GM21360 (cell line): Measurements from ENCODE around the gene MAPK13.
"Not testable (repeated sequence)": the region's sequence is repeated elsewhere in the genome, so short reads cannot be mapped to it uniquely, and the experiment has no call there.

Source experiments
- ATAC-seq: cut with Tn5 transposase; IDR thresholded peaks from one replicate; pipeline ENCODE4 v1.9.1; 2021; ENCODE audit warnings: mild to moderate bottlenecking, moderate library complexity; ENCODE audit not compliant: unreplicated experiment

MAPK13 gene

GRCh38 chr6:36129941-36130666 is at the start of gene MAPK13:
Gene MAPK13 (plus strand): TSS chr6:36130513. CDS start chr6:36130583, 70 bp downstream.
- no peak for ATAC-seq

DNA sequence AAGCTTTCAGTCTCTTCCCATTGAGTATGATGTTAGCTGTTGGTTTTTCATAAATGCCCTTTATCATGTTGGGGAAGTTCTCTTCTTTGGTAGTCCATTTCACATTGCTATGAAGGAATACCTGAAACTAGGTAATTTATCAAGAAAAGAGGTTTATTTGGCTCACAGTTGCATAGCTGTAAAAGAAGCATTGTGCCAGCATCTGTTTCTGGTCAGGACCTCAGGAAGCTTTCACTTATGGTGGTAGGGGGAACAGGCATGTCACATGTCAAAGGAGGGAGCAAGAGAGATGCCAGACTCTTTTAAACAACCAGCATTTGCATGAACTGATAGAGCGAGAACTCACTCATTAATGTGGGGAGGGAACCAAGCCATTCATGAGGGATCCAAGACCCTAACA is 48.0 kb upstream of the MAPK13 start:
- ATAC-seq, result no peak

GRCh38 chr6:36083446-36083845 is 46.9 kb upstream of the MAPK13 start:
- ATAC-seq, result no peak

DNA sequence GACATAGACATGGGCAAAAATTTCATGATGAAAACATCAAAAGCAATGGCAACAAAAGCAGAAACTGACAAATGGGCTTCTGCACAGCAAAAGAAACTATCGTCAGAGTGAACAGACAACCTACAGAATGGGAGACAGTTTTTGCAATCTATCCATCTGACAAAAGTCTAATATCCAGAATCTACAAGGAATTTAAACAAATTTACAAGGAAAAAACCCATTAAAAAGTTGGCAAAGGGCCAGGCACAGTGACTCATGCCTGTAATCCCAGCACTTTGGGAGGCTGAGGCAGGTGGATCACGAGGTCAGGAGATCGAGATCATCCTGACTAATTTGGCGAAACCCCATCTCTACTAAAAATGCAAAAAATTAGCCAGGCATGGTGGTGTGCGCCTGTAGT is 42.1 kb upstream of the MAPK13 start:
- ATAC-seq, result not testable (repeated sequence)

GRCh38 chr6:36089048-36089447 is 41.3 kb upstream of the MAPK13 start:
- no peak for ATAC-seq

DNA sequence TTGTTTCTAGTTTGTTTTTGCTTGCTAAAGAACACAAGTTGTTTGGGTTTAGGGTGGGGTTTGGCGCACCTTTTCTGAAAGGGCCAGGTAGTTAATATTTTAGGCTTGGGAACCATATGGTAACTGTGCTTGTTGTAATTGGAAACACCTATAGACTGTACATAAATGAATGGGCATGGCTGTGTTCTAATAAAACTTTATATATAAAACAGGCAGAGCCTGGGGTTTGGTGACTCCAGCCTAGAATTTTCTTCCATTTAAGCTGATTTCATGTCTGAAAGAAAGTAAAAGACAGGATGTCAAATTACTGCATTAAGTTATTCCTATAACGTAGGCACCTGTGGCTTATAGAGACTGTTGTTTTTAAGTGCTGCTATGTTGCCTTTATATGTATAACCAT is 36.1 kb upstream of the MAPK13 start:
- ATAC-seq, result no peak

- peak; percentile 52 for ATAC-seq
These were observed 35.4 kb upstream of the MAPK13 start for GRCh38 chr6:36094753-36095496.

DNA sequence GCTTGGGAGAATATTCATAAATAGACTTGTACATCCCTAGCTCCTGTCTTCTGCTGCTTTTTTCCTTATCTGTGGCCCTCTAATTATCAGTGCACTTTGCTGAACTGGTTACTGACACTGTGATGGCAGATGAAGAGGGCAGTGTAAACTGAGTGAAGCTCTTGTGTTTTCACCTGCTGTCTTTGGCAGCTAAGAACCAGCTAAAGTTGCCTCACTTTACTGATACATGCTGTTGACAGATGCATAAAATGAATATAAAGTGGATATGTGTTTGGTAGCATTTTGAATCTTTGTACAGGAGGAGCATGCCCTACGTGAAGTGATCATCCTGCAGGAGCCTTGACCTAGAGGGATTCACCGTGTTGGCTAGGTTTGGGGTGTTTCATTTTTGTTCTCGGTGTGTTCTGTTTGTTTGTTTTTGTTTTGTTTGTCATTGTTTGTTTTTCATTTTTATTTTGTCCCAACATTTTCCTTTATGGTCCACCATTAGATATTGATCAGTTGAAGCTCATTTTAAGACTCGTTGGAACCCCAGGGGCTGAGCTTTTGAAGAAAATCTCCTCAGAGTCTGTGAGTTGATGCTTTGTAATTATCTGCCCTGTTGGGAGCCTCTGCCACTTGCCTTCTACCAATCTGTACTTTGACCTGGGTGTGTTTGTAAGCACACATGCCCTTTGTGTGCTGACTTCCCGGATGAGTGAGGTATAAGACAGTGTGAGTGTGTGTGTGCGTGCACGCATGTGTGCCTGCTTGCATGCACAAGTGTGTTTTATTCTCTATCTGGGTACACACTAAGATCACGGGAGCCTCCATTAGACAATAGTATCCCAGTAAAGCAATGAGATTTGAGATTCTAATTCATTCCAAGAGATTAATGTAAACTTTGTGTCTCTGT is 34.6 kb upstream of the MAPK13 start:
- no peak for ATAC-seq

DNA sequence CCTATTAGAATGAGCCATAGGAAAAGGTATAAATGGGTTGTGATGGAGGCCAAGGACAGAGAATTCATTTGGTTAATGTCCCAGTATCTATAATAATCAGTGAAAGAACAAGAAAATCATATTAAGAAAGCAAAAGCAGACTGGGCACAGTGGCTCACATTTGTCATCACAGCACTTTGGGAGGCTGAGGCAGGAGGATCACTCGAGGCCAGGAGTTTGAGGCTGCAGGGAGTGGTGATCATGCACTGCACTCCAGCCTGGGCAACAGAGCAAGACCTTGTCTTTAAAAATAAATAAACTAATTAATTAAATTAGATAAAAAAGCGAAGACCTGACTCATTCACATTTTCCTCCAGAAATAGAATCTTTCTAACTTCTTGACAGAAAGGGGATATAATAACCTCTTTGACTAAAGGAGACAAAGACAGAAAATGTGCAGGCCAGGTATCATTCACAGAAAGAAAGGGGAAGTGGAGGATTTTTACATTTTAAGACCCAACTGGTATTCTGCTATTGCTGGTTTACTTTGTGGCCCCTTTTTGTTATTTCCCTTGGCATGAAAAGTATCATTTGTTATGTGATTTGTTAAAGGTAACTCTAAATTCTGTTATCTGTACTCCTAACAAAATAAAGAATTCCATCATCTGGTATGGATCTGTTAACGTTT is 31.9 kb upstream of the MAPK13 start:
- no peak for ATAC-seq

- no peak for ATAC-seq
These were observed 31.2 kb upstream of the MAPK13 start for GRCh38 chr6:36098920-36099647.

DNA sequence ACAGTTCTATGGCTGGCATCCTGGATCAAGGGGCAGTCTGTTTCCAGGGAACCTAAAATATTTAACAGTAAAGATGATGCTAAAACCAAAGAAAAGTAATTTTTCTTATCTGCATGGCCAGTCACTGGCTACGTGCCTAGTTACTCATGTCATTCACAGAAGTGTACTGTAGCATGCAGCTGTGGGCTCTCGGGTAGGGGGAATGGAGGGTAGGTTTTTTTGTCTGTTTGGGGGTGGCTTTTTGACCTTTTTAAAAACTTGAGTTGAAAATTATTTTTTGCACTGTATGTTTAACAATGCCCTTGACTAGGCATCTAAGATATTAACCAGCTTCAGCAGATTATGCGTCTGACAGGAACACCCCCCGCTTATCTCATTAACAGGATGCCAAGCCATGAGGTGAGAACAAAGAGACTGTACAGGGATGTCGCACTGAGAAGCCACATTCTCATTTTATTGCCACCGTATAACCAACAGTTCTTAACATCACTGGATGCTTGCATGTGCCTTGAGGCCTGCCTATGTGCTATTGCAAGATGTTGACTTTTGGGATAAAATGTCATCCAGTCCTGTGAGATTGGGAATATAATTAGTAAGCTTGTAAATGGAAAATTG is 30.3 kb upstream of the MAPK13 start:
- ATAC-seq, result no peak

- no peak for ATAC-seq
These were observed 28.6 kb upstream of the MAPK13 start for GRCh38 chr6:36101691-36102090.

GRCh38 chr6:36102853-36103252 is 27.5 kb upstream of the MAPK13 start:
- no peak for ATAC-seq

GRCh38 chr6:36104836-36105235 is 25.5 kb upstream of the MAPK13 start:
- ATAC-seq, result no peak

DNA sequence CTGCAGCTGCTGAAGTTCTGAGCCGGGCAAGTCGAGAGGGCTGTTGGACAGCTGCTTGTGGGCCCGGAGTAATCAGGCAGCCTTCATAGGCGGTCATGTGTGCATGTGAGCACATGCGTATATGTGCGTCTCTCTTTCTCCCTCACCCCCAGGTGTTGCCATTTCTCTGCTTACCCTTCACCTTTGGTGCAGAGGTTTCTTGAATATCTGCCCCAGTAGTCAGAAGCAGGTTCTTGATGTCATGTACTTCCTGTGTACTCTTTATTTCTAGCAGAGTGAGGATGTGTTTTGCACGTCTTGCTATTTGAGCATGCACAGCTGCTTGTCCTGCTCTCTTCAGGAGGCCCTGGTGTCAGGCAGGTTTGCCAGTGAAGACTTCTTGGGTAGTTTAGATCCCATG is 21.2 kb upstream of the MAPK13 start:
- ATAC-seq, result no peak

- no peak for ATAC-seq
These were observed 20.3 kb upstream of the MAPK13 start for GRCh38 chr6:36110050-36110449.

- no peak for ATAC-seq
These were observed 19.4 kb upstream of the MAPK13 start for GRCh38 chr6:36110863-36111262.

GRCh38 chr6:36111526-36111925 is 18.8 kb upstream of the MAPK13 start:
- ATAC-seq, result no peak

- ATAC-seq, result no peak
These were observed 17.3 kb upstream of the MAPK13 start for GRCh38 chr6:36113049-36113448.

DNA sequence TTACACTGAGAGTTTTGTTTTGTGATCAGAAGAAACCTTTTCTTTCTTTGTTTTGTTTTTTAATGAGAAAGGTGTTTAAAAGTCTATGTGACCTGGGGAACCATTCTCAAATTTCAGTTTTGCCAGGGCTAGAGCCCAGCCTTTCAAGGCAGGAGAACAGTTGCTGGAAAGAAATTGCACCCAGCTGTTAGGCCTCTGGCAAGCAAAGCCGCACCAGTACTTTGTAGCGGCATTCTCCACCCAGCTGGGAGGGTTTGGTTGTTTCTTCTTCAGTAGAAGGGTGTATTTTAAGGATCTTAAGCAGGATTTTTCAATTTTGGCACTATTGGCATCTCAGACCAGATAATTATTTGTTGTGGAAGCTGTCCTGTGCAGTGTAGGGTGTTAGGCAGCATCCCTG is 16.6 kb upstream of the MAPK13 start:
- no peak for ATAC-seq
